Tibial nerve (tissue), 3 donors: Measurements from ENCODE around the gene ABHD3.

Experiments
- POLR2A ChIP-seq, 2 donors: fragments of 450-650 bp; IDR thresholded peaks; one replicate each; pipeline ENCODE4 v1.6.1; 2017; ENCODE audit warnings: antibody characterized with exemption in 2 of 2, mild to moderate bottlenecking in 2 of 2, moderate library complexity in 2 of 2
- TF ChIP-seq, protein P1 (sequence below), 5 experiments: fragments of 200-600 bp in 3 of 5; fragments of 450-650 bp in 2 of 5; sonication (generic) in 3 of 5; IDR thresholded peaks; one replicate each; pipeline ENCODE4 v1.5.1; 2016 to 2019; ENCODE audit warnings: antibody characterized with exemption in 5 of 5, mild to moderate bottlenecking in 3 of 5, moderate library complexity in 2 of 5

DNA sequence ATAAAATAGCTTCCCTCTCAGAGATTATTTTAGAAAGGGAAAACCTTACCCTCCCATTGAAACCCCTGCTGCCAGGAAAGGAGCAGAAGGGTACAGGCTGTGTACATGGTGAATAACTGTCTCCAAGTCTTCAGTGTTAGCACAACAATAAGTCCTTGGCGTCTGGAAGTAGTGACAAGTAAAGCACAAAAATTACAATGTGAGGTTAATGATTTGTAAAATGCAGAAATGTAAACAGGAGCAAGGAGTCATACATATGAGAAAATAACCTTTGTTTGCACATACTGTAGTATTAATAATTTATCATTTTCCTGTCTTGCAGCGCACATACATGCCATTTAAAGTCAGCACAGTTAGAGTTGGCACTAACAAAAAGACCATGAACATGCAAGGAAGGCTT is 40.5 kb downstream of the ABHD3 start:
- TF ChIP-seq, protein P1, sequence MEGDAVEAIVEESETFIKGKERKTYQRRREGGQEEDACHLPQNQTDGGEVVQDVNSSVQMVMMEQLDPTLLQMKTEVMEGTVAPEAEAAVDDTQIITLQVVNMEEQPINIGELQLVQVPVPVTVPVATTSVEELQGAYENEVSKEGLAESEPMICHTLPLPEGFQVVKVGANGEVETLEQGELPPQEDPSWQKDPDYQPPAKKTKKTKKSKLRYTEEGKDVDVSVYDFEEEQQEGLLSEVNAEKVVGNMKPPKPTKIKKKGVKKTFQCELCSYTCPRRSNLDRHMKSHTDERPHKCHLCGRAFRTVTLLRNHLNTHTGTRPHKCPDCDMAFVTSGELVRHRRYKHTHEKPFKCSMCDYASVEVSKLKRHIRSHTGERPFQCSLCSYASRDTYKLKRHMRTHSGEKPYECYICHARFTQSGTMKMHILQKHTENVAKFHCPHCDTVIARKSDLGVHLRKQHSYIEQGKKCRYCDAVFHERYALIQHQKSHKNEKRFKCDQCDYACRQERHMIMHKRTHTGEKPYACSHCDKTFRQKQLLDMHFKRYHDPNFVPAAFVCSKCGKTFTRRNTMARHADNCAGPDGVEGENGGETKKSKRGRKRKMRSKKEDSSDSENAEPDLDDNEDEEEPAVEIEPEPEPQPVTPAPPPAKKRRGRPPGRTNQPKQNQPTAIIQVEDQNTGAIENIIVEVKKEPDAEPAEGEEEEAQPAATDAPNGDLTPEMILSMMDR (IDR thresholded peaks at IDR 0.05), result no peak
- no peak for TF ChIP-seq POLR2A (IDR thresholded peaks at IDR 0.05)
